PC-3 (cell line): Measurements from ENCODE around the gene MINDY3. TPM values are rescaled to one million over a fixed set of nuclear protein-coding genes. Genes with fewer than 3 reads are reported as not detected.
A peak's percentile ranks its signal among the peaks of the same experiment; 100 is the strongest.

Source experiments
- ATAC-seq: fragments of 200-7000 bp; cut with Tn5 transposase; 2 replicates; pipeline ENCODE4 v1.9.1; 2020; ENCODE audit warnings: mild to moderate bottlenecking, moderate library complexity
- BruUV-seq: library from RNA; stranded (reverse); fragments of 400-500 nt; replicated peaks from 2 replicates; lab custom pipeline; 2021; lab: Mats Ljungman, UMichigan
- CTCF ChIA-PET: fragments of 300-600 bp; sonication (Branson Sonifier 250); formaldehyde crosslinking; loops from one replicate; lab custom pipeline; 2022; ENCODE audit warnings: antibody characterized with exemption; lab: Charles Lee
- POLR2A ChIA-PET: fragments of 300-600 bp; sonication (Branson Sonifier 250); formaldehyde crosslinking; loops from one replicate; lab custom pipeline; 2022; ENCODE audit warnings: antibody characterized with exemption; ENCODE audit not compliant: unreplicated experiment; lab: Charles Lee
- DNase-seq: peaks from one replicate; pipeline ENCODE4 v3.0.0-alpha.2; 2015
- H2AFZ ChIP-seq: fragments of 300-600 bp; sonication (generic); 2 replicates; pipeline ENCODE4 v1.6.0; 2016; ENCODE audit warnings: antibody characterized with exemption, low read length
- H3F3A ChIP-seq: fragments of 300-600 bp; sonication (generic); one replicate; pipeline ENCODE4 v1.6.0; 2017; ENCODE audit warnings: antibody characterized with exemption, low read length, control low read depth, mild to moderate bottlenecking; ENCODE audit not compliant: unreplicated experiment
- H3K27ac ChIP-seq: fragments of 300-600 bp; sonication (generic); 2 replicates; pipeline ENCODE4 v1.5.1; 2016; ENCODE audit warnings: mild to moderate bottlenecking, low read length
- H3K27me3 ChIP-seq: fragments of 300-600 bp; sonication (generic); 2 replicates; pipeline ENCODE4 v1.6.1; 2016; ENCODE audit warnings: low read length, mixed read lengths
- H3K36me3 ChIP-seq: fragments of 300-600 bp; sonication (generic); 2 replicates; pipeline ENCODE4 v1.6.1; 2016; ENCODE audit warnings: low read depth, mixed run types, low read length, mixed read lengths
- H3K4me1 ChIP-seq: fragments of 300-600 bp; sonication (generic); 2 replicates; pipeline ENCODE4 v1.5.1; 2016; ENCODE audit warnings: low read length; ENCODE audit not compliant: insufficient read depth
- H3K4me2 ChIP-seq: fragments of 300-600 bp; sonication (generic); 2 replicates; pipeline ENCODE4 v1.6.0; 2016; ENCODE audit warnings: low read length
- H3K4me3 ChIP-seq: fragments of 300-600 bp; sonication (generic); 2 replicates; pipeline ENCODE4 v1.5.1; 2016; ENCODE audit warnings: mild to moderate bottlenecking, low read length, mixed read lengths
- H3K79me2 ChIP-seq: fragments of 300-600 bp; sonication (generic); 2 replicates; pipeline ENCODE4 v1.6.1; 2017; ENCODE audit warnings: low read length, mixed read lengths
- H3K9ac ChIP-seq: fragments of 300-600 bp; sonication (generic); 2 replicates; pipeline ENCODE4 v1.6.0; 2016; ENCODE audit warnings: mild to moderate bottlenecking, low read length
- H3K9me2 ChIP-seq: fragments of 300-600 bp; sonication (generic); replicated peaks from 2 replicates; pipeline ENCODE4 v1.6.1; 2016; ENCODE audit warnings: mixed run types, low read length, mixed read lengths
- H3K9me3 ChIP-seq: fragments of 300-600 bp; sonication (generic); 2 replicates; pipeline ENCODE4 v1.6.1; 2016; ENCODE audit warnings: low read length, mixed read lengths
- H4K20me1 ChIP-seq: fragments of 300-600 bp; sonication (generic); 2 replicates; pipeline ENCODE4 v1.6.1; 2016; ENCODE audit warnings: low read length, mixed read lengths
- CTCF ChIP-seq: fragments of 300-600 bp; sonication (generic); conservative IDR thresholded peaks from 2 replicates; pipeline ENCODE4 v1.5.1; 2017; ENCODE audit warnings: antibody characterized with exemption, low read depth, mild to moderate bottlenecking, low read length
- EZH2 ChIP-seq: fragments of 300-600 bp; sonication (generic); IDR thresholded peaks from one replicate; pipeline ENCODE4 v1.6.1; 2017; ENCODE audit warnings: antibody characterized with exemption, mild to moderate bottlenecking, low read length; ENCODE audit not compliant: unreplicated experiment
- EZH2phosphoT487 ChIP-seq: fragments of 300-600 bp; sonication (generic); IDR thresholded peaks from 2 replicates; pipeline ENCODE4 v1.6.1; 2018; ENCODE audit warnings: mild to moderate bottlenecking, antibody characterized with exemption, low read length, borderline replicate concordance
- intact Hi-C: fragments of 100-400 bp; cut with micrococcal nuclease; formaldehyde crosslinking; loops from 2 replicates; pipeline ENCODE4 v1.9.0; 2023
- total RNA-seq: library from RNA; depleted of rRNA; stranded (reverse); fragments of >200 nt; gene quantifications from 2 replicates; pipeline ENCODE4 v1.2.3, GENCODE V29; 2014

MINDY3 gene
- total RNA-seq, 1 experiment from 2014 or later = 9.5 TPM

DNA sequence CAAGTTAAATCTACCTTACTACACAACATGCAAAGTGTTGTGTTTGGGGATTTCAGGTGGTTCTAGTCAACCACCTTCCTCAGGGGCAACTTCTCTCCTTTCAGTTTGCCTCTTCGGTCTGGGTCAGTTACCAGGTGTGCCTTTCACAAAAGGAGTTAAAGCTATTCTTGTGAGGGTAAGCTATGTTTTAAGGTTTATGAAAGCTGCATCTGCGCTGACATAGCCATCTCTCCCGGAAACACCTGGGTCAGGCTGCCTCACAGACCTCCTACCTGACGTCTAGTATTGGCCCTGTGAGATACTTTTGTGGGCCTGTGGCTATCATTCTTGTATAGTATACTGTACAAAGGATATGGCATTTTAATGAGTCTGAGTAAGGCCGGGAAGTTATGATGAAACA is 72.9 kb downstream of the MINDY3 start:
- Histone ChIP-seq H3K9me2 (no peaks in the 10 kb centered on the region), H3K4me3 (no peak overlapping the region), H3K4me2 (no peak overlapping the region), H2AFZ (no peak overlapping the region), H3K4me1 (peaks cover 27% of the 10 kb centered on the region), H3K79me2 (no peaks in the 10 kb centered on the region), H3K36me3 (no peaks in the 10 kb centered on the region), H3F3A (no peaks in the 10 kb centered on the region), H3K27ac (no peak overlapping the region), H3K27me3 (no peaks in the 10 kb centered on the region), H3K9me3 (no peaks in the 10 kb centered on the region), H3K9ac (no peak overlapping the region), H4K20me1 (no peaks in the 10 kb centered on the region)
- intact Hi-C loops = no loop called here
- CTCF ChIA-PET = no interaction called here
- BruUV-seq = no TSS peak
- POLR2A ChIA-PET = no interaction called here
- no peak for DNase-seq
- ATAC-seq = no peak
- TF ChIP-seq EZH2phosphoT487 = no peak
- no peak for TF ChIP-seq CTCF
- no peak for TF ChIP-seq EZH2

- no peak for TF ChIP-seq EZH2phosphoT487
- TF ChIP-seq CTCF = no peak
- TF ChIP-seq EZH2 = no peak
- H3K4me3 ChIP-seq = no peak overlapping the region
- H3F3A ChIP-seq = no peaks in the 10 kb centered on the region
- H2AFZ ChIP-seq = no peak overlapping the region
- peak; percentile 49 for ATAC-seq
- CTCF ChIA-PET = no interaction called here
- peaks cover 27% of the 10 kb centered on the region for H3K4me1 ChIP-seq
- peak overlapping the region; percentile 43 for H3K27ac ChIP-seq
- no peaks in the 10 kb centered on the region for H3K27me3 ChIP-seq
- no peaks in the 10 kb centered on the region for H3K36me3 ChIP-seq
- no peaks in the 10 kb centered on the region for H4K20me1 ChIP-seq
- H3K4me2 ChIP-seq = peak overlapping the region; percentile 39
- H3K9me2 ChIP-seq = no peaks in the 10 kb centered on the region
- H3K9me3 ChIP-seq = no peaks in the 10 kb centered on the region
- intact Hi-C loops = no loop called here
- POLR2A ChIA-PET = no interaction called here
- no peaks in the 10 kb centered on the region for H3K79me2 ChIP-seq
- H3K9ac ChIP-seq = no peak overlapping the region
- no TSS peak for BruUV-seq
- peak; percentile 62 for DNase-seq
Observed at GRCh38 chr10:15784662-15785300, 75.5 kb downstream of the MINDY3 start.

DNA sequence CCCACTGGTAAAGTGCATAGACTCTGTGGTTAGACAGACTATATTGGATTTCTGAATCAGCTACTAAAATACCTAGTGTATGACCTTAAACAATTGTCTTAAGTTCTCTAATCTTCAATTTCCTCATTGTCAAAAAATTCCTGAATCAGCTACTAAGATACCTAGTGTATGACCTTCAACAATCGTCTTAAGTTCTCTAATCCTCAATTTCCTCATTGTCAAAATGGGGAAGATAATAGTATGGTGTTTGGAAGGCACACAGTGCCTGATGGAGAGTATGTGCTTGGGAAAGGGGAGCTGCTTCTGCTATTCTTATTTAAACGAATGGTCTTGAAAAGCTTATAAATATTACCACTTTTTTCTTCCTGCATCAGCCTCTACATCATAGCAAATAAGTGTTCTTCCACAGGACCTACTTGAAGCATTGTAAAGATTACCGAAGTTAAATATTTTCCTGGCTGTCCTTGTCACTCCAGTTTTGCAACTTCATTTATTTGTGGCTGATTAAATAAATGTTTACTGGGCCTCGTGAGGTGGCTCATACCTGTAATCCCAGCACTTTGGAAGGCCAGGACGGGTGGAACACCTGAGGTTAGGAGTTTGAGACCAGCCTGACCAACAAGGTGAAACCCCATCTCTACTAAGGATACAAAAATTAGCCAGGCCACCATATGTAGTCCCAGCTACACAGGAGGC is 76.2 kb downstream of the MINDY3 start:
- Histone ChIP-seq H3K27me3 (no peaks in the 10 kb centered on the region), H3K9me3 (no peaks in the 10 kb centered on the region), H3K9ac (no peak overlapping the region), H3K4me3 (no peak overlapping the region), H3K79me2 (no peaks in the 10 kb centered on the region), H3F3A (no peaks in the 10 kb centered on the region), H3K4me1 (peaks cover 27% of the 10 kb centered on the region), H3K36me3 (no peaks in the 10 kb centered on the region), H3K27ac (peak overlapping the region; percentile 43), H2AFZ (no peak overlapping the region), H3K4me2 (peak overlapping the region; percentile 39; the same call in 1 of the 2 replicates), H4K20me1 (no peaks in the 10 kb centered on the region), H3K9me2 (no peaks in the 10 kb centered on the region)
- TF ChIP-seq EZH2phosphoT487 (no peak), CTCF (no peak), EZH2 (no peak)
- BruUV-seq = no TSS peak
- ChIA-PET CTCF (no interaction called here), POLR2A (no interaction called here)
- intact Hi-C loops = no loop called here
- ATAC-seq (no peak; the same call in 1 of the 2 replicates), DNase-seq (peak; percentile 35)
